Non-pigmented ciliary epithelial cell (primary cell): ENCODE data around the gene HADHB.

Experiments
- DNase-seq: peaks from one replicate; pipeline ENCODE4 v3.0.0-alpha.2; 2010; ENCODE audit warnings: low read depth

HADHB gene

DNA sequence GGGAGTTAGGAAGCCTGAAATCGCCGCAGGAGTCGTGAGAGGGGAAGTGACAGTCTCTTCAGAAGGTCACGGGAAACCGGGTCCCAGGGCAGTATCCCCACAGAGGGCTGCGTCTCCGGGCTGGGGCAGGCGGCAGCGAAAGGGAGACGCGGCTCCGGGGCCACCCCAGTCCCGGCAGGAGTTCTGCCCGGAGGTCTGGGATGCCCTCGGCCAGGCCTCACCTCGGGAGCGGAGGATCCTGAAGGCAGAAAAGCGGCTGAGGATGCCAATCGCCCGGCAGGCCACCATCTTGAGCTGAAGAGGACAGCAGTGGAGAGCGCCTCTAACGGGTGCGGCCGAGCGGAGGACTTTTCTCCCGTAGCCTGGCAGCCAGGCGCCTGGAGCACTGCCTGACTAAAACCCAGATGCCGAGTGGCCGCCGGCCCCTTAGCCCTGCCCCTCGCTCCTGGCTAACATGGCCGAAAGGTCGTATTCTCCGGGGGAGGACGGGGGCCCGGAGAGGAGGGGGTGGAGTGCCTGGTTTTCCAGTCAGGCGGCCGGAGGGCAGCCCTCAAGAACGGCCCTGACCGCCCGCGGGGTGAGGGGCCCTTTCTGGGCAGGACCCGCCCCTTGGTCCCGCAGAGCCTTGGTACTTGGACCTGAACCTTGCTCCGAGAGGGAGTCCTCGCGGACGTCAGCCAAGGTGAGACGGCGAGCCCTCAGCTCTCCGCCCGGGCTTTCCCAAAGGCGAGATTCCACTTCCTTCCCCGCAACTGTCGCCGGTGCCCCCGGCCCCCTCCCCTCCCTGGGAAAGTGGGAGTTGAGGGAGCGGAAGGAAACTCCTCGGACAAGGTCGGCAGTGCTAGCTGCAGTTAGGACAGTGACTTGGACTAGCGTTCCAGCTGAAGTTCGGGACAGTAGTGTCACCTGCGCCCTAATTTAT is at the start of gene HADHB, which contains the start of gene HADHA:
Gene HADHB (plus strand): TSS at position 631 of the 922 bp plus-strand sequence. CDS start 9,316 bp downstream, outside the sequence.
Gene HADHA (minus strand): TSS at position 324 of the 922 bp plus-strand sequence. CDS start 36 bp downstream, at position 288.
- peak; percentile 41 for DNase-seq

DNA sequence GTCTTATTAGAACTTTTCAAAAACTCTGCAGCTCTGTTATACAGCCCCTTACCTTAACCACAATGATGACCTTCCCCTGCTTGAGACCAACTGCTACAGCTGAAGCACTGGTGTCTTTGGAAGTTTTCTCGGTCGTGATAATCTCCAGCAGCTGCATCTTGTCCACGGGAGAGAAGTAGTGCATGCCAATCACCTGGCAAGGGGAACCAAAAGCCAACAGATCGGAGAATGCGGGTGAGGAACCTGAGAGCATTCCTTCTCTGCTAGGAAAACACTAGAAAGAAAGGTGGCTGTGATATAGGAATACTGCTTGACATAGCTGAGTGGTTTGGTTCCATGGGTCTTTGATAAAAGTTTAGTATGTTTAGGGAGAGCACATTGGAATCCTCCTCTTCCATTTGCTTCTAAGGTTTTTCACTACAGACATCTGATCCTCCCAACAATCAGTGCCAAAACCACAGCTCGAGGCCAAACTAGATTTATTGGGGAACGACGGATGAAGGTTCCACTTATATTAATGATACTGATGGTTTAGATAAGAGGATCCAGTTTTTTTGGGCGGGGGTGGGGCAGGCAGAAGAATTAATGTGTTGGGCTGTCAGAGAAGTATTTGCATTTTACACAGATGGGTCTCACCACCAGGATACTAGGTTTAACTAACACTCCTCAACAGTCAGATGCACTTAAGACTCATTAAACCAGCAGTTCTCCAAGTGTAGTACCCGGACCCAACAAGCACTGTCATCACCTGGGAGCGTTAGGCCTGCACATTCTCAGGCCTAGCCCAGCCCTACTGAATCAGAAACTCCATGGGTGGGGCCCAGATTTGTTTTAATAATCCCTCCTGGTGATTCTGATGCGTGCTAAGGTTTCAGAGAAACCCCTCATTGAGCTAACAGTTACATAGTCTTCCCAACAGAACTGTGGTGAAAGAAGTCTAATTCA is 49.4 kb upstream of the HADHB start:
- DNase-seq = no peak

- DNase-seq = no peak
These were observed 47.9 kb upstream of the HADHB start for GRCh38 chr2:26196683-26197418.

GRCh38 chr2:26197516-26197915 is 47.2 kb upstream of the HADHB start:
- DNase-seq = no peak

DNA sequence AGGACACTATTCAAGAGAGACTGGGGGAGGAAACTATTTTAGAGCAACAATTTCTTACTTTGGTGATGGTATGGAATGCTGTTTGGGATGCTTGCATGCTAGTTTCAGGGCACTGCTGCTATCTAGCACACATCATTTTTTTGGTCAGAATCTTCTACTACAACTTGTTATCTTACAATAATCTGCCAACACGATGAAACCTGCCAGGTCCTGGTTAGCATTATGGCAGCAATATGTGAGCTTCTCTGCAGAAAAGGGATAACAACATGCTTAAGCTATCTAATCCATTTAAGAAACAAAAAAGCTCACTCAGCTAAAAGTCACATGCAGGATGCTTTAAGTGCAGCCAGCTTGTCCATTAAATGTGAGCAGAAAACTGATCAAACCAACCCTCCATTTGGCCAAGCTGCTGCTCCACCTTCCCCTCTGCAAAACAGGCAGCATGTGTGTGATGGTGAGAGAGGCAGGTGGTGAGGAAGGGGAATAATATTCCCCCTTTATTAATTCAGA is 41.7 kb upstream of the HADHB start:
- DNase-seq = no peak

DNA sequence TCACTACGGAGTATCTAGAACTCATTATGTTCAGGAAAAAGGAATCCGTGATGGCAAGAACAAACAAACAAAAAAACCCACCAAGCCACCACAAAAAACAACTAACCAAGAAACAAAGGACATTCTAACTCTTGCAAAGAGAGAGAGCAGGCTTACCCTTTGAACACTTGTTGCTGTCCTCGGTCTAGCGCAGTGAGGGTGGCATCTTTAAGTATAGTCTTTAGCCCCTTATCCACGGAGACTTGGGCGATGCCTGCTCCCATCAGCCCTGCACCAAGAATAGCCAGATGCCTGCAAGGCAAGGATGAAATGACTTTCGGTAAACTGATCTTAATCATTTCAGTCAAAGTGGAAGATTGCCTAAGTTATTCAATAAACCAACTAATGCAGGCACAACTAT is 40.8 kb upstream of the HADHB start:
- DNase-seq = no peak

DNA sequence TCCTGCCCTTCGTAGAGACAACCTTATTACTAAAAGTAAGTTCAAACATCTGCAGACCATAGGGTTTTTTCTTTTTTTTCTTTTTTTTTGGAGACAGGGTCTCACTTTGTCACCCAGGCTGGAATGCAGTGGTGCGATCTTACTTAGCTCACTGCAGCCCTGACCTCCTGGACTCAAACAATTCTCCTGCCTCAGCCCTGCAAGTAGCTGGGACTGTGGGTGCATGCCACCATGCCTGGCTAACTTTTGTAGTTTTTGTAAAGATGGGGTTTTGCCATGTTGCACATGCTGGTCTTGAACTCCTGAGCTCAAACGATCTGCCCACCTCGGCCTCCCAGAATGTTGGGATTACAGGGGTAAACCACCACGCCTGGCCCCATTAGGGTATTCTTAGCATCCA is 32.7 kb upstream of the HADHB start:
- no peak for DNase-seq

GRCh38 chr2:26214759-26215158 is 30.0 kb upstream of the HADHB start:
- no peak for DNase-seq

DNA sequence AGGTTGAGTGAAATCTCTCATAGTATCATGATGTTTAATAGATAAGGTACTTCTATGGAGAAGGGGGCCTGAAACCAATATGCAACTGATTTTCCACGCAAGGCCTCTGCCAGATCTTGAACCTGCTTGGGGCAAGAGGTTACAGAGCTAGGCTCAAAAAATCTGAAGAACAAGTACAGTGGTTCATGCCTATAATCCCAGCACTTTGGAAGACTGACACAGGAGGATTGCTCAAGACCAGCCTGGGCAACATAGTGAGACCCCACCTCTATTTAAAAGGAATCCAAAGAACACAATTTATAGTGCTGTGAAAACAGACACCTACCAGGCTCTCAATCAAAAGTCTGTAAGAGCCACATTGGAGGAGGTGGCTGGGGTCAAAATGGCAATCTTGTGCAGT is 28.9 kb upstream of the HADHB start:
- DNase-seq = no peak

- no peak for DNase-seq
These were observed 28.2 kb upstream of the HADHB start for GRCh38 chr2:26216587-26216986.

DNA sequence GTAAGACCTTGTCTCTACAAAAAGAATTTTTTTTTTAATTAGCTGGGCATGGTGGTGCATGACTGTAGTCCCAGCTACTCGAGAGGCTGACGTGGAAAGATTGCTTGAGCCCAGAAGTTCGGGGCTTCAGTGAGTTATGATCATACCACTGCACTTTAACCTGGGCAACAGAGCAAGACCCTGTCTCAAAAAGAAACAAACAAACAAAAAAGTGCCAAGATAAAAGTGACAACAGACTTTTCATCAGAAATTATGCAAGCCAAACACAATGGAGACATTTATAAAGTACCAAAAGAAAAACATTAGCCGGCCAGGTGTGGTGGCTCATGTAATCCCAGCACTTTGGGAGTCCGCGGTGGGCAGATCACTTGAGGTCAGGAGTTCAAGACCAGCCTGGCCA is 27.0 kb upstream of the HADHB start:
- no peak for DNase-seq

- no peak for DNase-seq
These were observed 21.7 kb upstream of the HADHB start for GRCh38 chr2:26223018-26223417.

DNA sequence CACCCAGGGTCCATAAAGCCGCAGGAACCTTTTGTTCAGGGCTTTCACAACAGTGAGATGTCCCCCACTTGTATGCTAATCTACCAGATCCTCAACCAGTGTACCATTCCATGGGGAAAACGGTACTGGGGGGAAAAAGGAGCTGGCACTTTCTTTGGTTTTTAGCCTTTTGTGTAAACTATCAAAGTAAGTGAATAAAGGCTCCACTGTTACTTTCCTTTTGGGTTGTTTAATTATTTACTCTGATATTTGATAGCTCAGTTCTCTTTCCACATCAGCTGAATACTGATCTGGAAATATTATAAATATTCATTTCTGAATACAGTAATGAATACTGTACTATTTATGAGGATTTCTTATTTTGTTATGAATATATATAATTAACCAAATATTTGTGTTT is 20.6 kb upstream of the HADHB start:
- no peak for DNase-seq

DNA sequence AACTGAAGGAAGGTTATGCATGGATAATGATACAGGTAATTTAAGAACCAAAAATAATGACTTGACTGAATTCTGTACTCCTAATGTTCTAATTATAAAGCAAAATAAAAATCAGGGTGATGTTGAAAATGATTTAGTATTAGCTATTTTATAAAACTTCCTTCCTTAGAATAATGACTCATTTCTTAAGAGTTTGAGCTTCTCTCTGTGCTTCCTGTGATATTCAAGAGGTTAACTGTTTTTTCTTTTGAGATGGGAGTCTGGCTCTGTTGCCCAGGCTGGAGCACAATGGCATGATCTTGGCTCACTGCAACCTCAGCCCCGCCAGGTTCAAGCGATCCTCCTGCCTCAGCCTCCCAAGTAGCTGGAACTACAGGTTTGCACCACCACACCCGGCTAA is 15.1 kb upstream of the HADHB start:
- no peak for DNase-seq

DNA sequence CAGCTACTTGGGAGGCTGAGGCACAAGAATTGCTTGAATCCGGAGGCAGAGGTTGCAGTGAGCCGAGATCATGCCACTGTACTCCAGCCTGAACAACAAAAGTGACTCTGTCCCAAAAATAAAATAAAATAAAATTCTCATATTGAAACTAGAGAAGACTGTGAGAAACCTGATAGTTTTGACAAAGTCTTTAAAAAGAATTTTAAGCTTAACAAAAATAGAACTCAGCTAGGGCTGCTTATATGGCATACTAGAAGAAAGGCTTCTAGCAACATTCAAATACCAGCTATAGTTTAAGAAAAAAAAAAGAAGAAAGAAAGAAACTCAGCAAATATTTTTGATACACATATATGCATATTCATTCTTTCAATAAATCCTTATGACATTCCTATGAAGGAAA is 13.9 kb upstream of the HADHB start:
- DNase-seq = no peak

- DNase-seq = no peak
These were observed 9.7 kb upstream of the HADHB start for GRCh38 chr2:26235089-26235488.

DNA sequence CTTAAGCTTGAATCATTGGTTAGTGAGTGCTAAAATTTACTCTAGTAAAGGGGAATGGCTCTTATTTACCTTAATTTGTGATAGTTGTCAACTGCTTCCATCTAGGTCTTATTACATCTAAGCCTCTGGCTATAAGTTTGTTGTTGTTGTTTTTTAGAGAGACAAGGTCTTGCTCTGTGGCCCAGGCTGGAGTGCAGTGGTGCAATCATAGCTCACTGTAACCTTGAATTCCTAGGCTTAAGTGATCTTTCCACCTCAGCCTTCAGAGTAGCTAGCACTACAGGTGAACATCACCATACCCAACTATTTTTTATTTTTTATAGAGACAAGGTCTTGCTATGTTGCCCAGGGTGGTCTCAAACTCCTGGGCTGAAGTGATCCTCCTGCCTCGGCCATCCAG is 6.9 kb upstream of the HADHB start:
- no peak for DNase-seq

GRCh38 chr2:26238311-26238958 is 6.3 kb upstream of the HADHB start:
- no peak for DNase-seq

DNA sequence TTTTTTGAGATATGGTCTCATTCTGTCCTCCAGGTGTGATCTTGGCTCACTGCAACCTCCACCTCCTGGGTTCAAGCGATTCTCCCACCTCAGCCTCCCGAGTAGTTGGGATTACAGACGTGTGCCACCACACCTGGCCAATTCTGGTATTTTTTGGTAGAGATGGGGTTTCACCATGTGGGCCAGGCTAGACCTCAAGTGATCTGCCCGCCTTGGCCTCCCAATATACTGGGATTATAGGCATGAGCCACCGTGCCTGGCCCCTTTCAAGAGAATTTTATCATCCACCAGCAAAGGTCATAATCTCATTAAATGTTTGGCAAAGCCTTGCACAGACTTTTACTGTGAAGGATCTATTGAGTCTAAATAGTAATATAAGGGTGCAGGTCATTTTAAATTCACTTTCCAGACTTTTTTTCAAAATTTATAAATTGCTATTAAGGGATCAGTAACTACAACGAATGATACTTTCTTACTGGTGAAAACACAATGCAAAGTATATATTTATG is 2.8 kb upstream of the HADHB start:
- no peak for DNase-seq

- no peak for DNase-seq
These were observed 1.1 kb upstream of the HADHB start for GRCh38 chr2:26243470-26244308.
